Ramos (cell line): ENCODE measurements around the gene FAM180A.
"Not testable (repeated sequence)": the region's sequence is repeated elsewhere in the genome, so short reads cannot be mapped to it uniquely, and the experiment has no call there.

Experiments used
- in situ Hi-C: fragments of 300-500 bp; cut with MboI; formaldehyde crosslinking; loops from one replicate; pipeline ENCODE4 v1.14.3; 2022; ENCODE audit warnings: low sequenced_read_pairs; ENCODE audit not compliant: unreplicated experiment

Gene FAM180A

GRCh38 chr7:135716677-135717238 lies 31.9 kb downstream of the FAM180A start:
- in situ Hi-C loops = no loop called here

DNA sequence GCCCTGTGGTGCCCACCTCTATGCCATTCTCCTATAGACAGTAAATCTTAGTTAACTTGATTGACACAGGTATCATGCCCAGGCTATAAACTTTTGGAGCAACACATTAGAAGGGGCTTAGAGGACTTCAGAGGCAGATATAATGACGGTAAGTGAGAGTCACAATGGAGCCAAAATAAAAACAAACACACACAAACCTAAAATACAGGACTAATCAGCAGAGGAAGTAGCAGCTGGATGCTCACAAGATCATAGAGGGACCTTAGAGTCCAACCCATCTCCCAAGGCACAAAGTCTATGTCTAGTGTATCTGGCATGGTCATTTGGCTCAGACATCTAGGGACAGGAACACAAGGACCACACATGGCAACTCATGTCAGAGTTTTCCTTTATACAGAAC lies 32.9 kb downstream of the FAM180A start:
- in situ Hi-C loops = no loop called here

DNA sequence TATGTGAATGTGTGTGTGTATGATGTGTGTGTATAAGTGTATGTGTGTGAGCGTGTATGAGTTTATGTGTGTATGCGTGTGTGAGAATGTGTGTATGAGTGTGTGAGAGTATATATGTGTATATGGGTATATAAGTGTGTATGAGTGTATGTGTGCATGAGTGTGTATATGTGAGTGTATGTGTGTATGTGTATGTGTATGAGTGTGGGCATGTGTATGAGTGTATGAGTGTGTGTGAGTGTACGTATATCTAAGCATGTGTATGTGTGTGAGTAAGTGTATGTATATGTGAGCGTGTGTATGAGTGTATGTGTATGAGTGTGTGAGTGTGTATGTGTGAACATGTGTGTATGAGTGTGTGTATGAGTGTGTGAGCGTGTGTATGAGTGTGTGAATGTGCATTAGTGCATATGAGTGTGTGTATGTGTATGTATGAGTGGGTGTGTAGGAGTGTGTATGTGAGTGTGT lies 33.5 kb downstream of the FAM180A start:
- in situ Hi-C loops = no loop called here

- in situ Hi-C loops = no loop called here
These were observed 34.0 kb downstream of the FAM180A start for GRCh38 chr7:135714534-135715009.

DNA sequence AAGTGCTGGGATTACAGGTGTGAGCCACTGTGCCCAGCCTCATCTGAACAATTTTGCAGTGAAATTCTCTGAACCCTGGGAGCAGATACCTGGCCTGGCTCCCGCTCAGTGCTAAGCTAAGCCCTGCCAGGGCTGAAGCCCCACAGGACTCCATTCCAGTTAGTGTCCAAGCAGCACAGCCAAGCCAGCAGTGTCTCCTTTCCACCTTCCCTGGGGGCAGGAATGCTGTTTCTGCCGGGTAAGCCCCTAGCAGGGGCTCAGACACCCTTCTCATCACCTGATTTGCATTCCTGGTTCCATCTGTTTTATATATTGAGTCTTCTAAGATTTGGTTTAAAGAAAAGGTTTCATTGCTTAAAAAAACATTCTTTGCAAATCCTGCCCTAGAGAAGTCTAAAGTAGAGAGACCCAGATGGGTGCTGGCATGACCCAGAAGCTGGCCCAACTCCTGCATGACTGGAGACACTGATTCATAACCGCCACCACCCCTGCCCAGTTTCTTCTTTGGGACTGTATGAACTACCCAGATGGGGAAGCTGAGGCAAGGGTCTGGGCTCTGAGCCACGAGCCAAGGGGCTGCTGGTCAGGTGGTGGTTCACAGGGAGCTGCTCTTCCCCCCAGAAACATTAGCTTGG lies 34.7 kb downstream of the FAM180A start:
- in situ Hi-C loops = no loop called here

- in situ Hi-C loops = no loop called here
These were observed 35.8 kb downstream of the FAM180A start for GRCh38 chr7:135712796-135713195.

DNA sequence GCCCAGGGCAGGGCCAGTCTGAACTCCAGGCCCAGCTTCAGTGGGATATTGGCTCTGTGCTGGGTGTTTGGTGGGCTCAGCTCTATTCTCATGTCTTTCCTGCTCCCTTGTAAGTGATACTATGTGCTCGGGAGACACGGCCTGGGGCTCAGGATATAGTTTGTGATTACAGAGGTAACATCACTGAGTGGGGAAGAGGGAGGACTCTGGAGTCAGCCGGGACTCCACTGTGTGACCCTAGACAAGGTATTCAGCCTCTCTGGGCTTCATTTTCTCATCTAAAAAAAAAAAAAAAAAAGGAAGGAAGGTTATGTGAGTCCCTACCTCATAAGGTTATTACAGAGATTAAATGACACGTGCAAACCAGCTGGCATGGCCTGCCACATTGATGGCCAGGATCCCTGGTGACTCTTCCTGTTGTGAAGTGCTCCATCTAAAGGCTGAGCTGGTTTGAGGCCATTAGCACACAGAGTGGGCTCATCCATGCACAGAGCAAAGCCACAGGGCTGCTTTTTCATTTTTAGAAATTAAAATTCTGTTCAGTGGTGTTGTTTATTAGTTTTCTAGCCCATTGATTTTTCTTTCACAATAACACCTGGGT lies 36.3 kb downstream of the FAM180A start:
- in situ Hi-C loops = no loop called here

- in situ Hi-C loops = no loop called here
These were observed 37.5 kb downstream of the FAM180A start for GRCh38 chr7:135711139-135711469.

- in situ Hi-C loops = no loop called here
These were observed 38.0 kb downstream of the FAM180A start for GRCh38 chr7:135710417-135711138.

- in situ Hi-C loops = no loop called here
These were observed 39.1 kb downstream of the FAM180A start for GRCh38 chr7:135709508-135709907.

- in situ Hi-C loops = no loop called here
These were observed 40.6 kb downstream of the FAM180A start for GRCh38 chr7:135708041-135708440.

DNA sequence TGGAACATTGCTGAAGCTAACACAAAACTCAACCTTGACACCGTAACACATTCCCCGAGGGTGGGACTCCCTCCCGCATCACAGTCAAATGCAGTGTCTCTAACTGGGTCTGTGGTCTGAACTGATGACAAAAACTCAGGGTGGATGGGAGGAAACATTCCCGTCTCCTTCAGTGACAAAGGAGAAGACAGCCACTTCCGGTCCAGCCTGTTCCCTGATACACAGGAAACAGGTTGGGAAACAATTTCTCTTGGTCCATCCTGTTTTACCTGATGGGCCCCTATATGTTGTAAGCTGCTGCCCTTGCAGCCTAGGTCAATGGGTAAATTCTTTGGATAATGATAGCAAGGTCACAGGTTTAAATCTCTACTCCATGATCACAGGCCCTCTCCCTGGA lies 41.0 kb downstream of the FAM180A start:
- in situ Hi-C loops = no loop called here

GRCh38 chr7:135706858-135707569 lies 41.6 kb downstream of the FAM180A start:
- in situ Hi-C loops = no loop called here

DNA sequence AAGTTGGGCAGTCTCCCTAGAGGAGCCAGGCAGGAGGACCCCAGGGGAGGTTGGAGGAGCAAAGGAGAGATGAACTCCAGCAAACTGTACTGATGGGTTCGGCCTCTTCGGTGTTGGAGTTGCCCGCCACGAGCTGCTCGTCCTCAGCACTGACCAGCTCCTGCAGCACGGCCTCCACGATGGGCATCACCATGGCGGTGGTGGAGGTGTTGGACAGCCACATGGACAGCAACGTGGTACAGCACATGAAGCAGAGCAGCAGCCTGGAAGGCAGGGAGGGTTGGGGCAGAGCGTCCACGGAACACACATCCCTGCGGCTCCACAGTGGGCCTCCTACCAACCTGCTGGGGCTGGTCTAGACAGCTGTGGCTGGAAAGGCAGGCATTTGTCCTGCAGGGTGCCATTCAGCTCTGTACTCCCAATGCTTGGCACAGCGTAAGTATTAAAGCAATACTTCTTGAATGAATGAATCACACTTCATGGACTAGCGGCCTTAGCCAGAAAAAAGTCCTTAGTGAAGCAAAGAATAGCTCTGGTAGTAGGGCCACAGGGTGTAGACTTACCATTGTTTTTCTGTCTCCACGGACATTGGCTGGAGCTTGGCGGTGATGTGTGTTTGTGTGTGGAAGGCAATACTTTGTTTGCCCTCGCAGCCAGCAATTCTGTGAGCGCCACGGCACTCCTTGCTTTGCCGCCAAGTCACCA lies 42.4 kb downstream of the FAM180A start:
- in situ Hi-C loops = no loop called here

DNA sequence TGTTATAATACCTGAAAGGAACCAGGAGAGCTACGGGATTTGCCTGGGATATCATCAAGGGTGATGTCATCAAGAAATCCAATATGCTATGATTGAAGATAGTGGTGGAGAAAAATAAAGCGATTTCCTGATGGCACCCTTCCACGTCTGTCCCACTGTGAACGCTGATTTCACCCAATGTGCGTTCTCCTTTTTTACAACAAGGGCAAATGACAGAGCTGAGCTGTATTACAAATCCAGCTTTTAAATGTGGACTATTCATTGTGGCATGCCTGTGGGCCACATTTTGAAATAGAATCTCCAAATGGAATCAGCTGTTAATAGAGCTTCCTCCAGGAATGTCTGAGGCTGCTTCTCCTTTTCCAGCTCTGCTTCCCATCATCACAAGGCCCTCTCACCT lies 43.9 kb downstream of the FAM180A start:
- in situ Hi-C loops = no loop called here

DNA sequence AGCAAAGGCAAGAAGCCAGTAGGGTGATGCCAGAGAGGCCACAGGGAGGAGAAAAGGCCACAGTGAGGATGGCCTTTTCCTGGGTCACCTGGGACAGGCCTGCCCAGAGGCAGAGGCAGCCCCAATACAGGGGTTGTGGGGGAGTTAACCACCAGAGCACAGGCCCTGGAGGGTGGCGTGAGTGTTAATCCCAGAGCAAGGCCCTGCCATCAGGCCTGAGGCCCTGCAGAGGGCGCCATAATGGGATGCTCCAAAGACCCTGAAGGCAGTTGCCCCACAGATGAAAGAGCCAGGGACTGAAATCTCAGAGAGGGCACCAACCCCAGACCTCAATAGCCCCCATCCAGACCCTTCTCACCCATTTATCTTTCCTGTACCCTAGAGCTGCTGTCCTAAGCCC lies 44.5 kb downstream of the FAM180A start:
- in situ Hi-C loops = no loop called here

- in situ Hi-C loops = no loop called here
These were observed 51.1 kb downstream of the FAM180A start for GRCh38 chr7:135697276-135698049.

DNA sequence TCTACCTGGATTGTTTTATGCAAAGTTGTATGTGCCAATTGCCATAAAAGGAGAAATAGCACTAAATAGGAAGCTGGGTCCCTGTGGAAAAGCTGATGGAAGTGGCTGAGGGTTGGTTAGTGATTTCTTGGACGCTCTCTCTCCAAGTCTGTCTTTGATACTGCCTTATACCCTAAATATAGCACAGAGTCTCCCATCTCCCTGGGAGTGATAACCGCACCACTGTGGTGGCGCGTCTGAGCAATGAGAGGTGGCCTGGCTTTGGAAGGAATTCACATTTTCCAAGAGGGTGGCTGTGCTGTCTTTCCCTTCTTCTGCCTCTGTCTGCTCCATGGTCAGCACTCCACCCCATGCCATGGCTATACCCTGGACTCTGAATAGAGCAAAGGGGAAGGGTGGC lies 55.1 kb downstream of the FAM180A start:
- in situ Hi-C loops = no loop called here

DNA sequence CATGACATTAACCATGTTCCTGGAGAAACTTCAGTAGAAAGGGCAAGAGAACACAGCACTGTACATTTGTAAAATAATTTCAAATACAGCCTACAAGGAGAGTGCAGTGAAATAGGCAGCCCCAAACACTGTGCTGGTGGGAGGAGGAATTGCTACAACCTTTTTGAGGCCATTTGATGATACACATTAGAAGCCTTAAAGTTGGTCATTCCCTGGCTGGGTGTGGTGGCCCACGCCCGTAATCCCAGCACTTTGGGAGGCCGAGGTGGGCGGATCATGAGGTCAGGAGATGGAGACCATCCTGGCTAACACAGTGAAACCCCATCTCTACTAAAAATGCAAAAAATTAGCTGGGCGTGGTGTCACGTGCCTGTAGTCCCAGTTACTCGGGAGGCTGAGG lies 56.0 kb downstream of the FAM180A start:
- in situ Hi-C loops = not testable (repeated sequence)
